Measurements from ENCODE around the gene MTARC2. TPM values are rescaled to one million over a fixed set of nuclear protein-coding genes. Genes with fewer than 3 reads are reported as not detected.

The MTARC2 gene
- polyA plus RNA-seq, 1 donor (not counting 4 experiments of a cell fraction or from before 2014, with no cell fraction given), result 0.75 TPM

DNA sequence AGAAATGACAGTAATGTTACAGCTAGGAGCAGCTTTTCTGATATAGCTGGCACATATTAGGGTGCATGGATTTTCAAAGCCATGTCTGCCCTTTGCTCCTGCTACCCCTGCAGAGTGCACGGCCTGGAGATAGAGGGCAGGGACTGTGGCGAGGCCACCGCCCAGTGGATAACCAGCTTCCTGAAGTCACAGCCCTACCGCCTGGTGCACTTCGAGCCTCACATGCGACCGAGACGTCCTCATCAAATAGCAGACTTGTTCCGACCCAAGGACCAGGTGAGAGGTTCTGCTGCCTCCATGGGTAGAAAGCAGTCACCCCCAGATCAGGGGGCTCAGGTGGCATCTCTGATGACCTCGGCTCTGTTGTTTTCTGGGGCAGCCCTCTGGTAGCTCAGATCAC, 48.4 kb downstream of the MTARC2 start:
- dilution Hi-C loops (cut with MboI; ENCODE audit: extremely low pct_ligation_motif_present, low sequenced_read_pairs), result no loop called here
- no peak overlapping the region for H3K27ac ChIP-seq (ENCODE audit: control insufficient read depth, insufficient read depth, low read length)
- no peaks in the 10 kb centered on the region for H4K20me1 ChIP-seq (ENCODE audit: control insufficient read depth, extremely low read depth, insufficient read depth, low read length)
- no peak for FAIRE-seq
- no peaks in the 10 kb centered on the region for H3K9me1 ChIP-seq (ENCODE audit: control insufficient read depth, extremely low read depth, insufficient read depth, low read length)
- TF ChIP-seq, protein P1, sequence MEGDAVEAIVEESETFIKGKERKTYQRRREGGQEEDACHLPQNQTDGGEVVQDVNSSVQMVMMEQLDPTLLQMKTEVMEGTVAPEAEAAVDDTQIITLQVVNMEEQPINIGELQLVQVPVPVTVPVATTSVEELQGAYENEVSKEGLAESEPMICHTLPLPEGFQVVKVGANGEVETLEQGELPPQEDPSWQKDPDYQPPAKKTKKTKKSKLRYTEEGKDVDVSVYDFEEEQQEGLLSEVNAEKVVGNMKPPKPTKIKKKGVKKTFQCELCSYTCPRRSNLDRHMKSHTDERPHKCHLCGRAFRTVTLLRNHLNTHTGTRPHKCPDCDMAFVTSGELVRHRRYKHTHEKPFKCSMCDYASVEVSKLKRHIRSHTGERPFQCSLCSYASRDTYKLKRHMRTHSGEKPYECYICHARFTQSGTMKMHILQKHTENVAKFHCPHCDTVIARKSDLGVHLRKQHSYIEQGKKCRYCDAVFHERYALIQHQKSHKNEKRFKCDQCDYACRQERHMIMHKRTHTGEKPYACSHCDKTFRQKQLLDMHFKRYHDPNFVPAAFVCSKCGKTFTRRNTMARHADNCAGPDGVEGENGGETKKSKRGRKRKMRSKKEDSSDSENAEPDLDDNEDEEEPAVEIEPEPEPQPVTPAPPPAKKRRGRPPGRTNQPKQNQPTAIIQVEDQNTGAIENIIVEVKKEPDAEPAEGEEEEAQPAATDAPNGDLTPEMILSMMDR (optimal IDR thresholded peaks at IDR 0.05 in 1 of 3, IDR thresholded peaks at IDR 0.05 in 1 of 3, conservative IDR thresholded peaks at IDR 0.05 in 1 of 3; ENCODE audit: extremely low read depth in 1 of 3, insufficient read depth in 2 of 3, low read length in 3 of 3), result no peak
- TF ChIP-seq EZH2 (IDR thresholded peaks at IDR 0.05; ENCODE audit: low read length), result no peak
- H3K36me3 ChIP-seq (ENCODE audit: control insufficient read depth in 2 of 2, extremely low read depth in 1 of 2, insufficient read depth in 2 of 2, low read length in 2 of 2), result no peaks in the 10 kb centered on the region
- H3K4me3 ChIP-seq (ENCODE audit: control insufficient read depth in 2 of 3, extremely low read depth in 1 of 3, insufficient read depth in 2 of 3, low read depth in 1 of 3, low read length in 3 of 3), result no peak overlapping the region
- DNase-seq (ENCODE audit: low read depth, low spot score), result no peak
- no peaks in the 10 kb centered on the region for H3K27me3 ChIP-seq (ENCODE audit: control insufficient read depth, extremely low read depth, insufficient read depth, low read length)
- H3K9me3 ChIP-seq (ENCODE audit: control insufficient read depth, low read depth, low read length), result no peaks in the 10 kb centered on the region
- no peak overlapping the region for H3K4me2 ChIP-seq (ENCODE audit: control insufficient read depth, extremely low read depth, insufficient read depth, low read depth, low read length)
- no peak overlapping the region for H3K9ac ChIP-seq (ENCODE audit: control insufficient read depth, extremely low read depth, insufficient read depth, low read length)
- H3K79me2 ChIP-seq (ENCODE audit: control insufficient read depth, insufficient read depth, low read length), result no peaks in the 10 kb centered on the region
- peaks cover 11% of the 10 kb centered on the region for H3K4me1 ChIP-seq (ENCODE audit: control insufficient read depth, extremely low read depth, insufficient read depth, low read length)
- no peak overlapping the region for H2AFZ ChIP-seq (ENCODE audit: control insufficient read depth, low read length)

DNA sequence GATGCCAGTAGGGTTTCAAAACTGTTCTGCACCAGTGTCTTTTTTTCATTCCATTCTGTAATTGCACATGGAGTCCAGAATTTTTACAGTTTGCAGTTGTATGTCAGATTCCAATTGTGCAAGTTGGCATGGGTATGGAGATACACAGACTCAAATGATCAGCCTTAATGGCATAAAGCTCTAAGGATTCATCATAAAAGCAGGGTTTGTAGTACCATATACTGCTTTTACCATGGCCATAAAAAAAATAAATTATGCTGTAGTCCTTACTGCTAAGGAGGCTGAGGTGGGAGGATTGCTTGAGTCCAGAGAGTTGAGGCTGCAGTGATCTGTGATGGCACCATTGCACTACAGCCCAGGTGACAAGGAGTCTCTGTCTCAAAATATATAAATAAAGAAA, 48.9 kb downstream of the MTARC2 start:
- no peak overlapping the region for H3K27ac ChIP-seq (ENCODE audit: control insufficient read depth, insufficient read depth, low read length)
- TF ChIP-seq EZH2 (IDR thresholded peaks at IDR 0.05; ENCODE audit: low read length), result no peak
- TF ChIP-seq, protein P1 (optimal IDR thresholded peaks at IDR 0.05 in 1 of 3, IDR thresholded peaks at IDR 0.05 in 1 of 3, conservative IDR thresholded peaks at IDR 0.05 in 1 of 3; ENCODE audit: extremely low read depth in 1 of 3, insufficient read depth in 2 of 3, low read length in 3 of 3), result no peak
- DNase-seq (ENCODE audit: low read depth, low spot score) (no peak), FAIRE-seq (no peak)
- no peaks in the 10 kb centered on the region for H3K79me2 ChIP-seq (ENCODE audit: control insufficient read depth, insufficient read depth, low read length)
- H3K9me1 ChIP-seq (ENCODE audit: control insufficient read depth, extremely low read depth, insufficient read depth, low read length), result no peaks in the 10 kb centered on the region
- H3K36me3 ChIP-seq (ENCODE audit: control insufficient read depth in 2 of 2, extremely low read depth in 1 of 2, insufficient read depth in 2 of 2, low read length in 2 of 2), result no peaks in the 10 kb centered on the region
- H3K9ac ChIP-seq (ENCODE audit: control insufficient read depth, extremely low read depth, insufficient read depth, low read length), result no peak overlapping the region
- no peaks in the 10 kb centered on the region for H3K9me3 ChIP-seq (ENCODE audit: control insufficient read depth, low read depth, low read length)
- dilution Hi-C loops (cut with MboI; ENCODE audit: extremely low pct_ligation_motif_present, low sequenced_read_pairs), result no loop called here
- H2AFZ ChIP-seq (ENCODE audit: control insufficient read depth, low read length), result no peak overlapping the region
- H3K4me3 ChIP-seq (ENCODE audit: control insufficient read depth in 2 of 3, extremely low read depth in 1 of 3, insufficient read depth in 2 of 3, low read depth in 1 of 3, low read length in 3 of 3), result no peak overlapping the region
- H4K20me1 ChIP-seq (ENCODE audit: control insufficient read depth, extremely low read depth, insufficient read depth, low read length), result no peaks in the 10 kb centered on the region
- no peaks in the 10 kb centered on the region for H3K27me3 ChIP-seq (ENCODE audit: control insufficient read depth, extremely low read depth, insufficient read depth, low read length)
- H3K4me1 ChIP-seq (ENCODE audit: control insufficient read depth, extremely low read depth, insufficient read depth, low read length), result peaks cover 9% of the 10 kb centered on the region
- no peak overlapping the region for H3K4me2 ChIP-seq (ENCODE audit: control insufficient read depth, extremely low read depth, insufficient read depth, low read depth, low read length)

Data from keratinocyte (primary cell).